GM19324 (cell line): ENCODE results near the gene TMEM63C.
"Not testable (repeated sequence)": the region's sequence is repeated elsewhere in the genome, so short reads cannot be mapped to it uniquely, and the experiment has no call there.

Source experiments
- ATAC-seq: cut with Tn5 transposase; IDR thresholded peaks from one replicate; pipeline ENCODE4 v1.9.1; 2021; ENCODE audit warnings: mild to moderate bottlenecking, moderate library complexity; ENCODE audit not compliant: unreplicated experiment, low FRiP score

Gene TMEM63C

GRCh38 chr14:77154421-77154820 lies 27.2 kb upstream of the TMEM63C start:
- ATAC-seq, result no peak

- ATAC-seq, result no peak
These were observed 26.5 kb upstream of the TMEM63C start for GRCh38 chr14:77155083-77155482.

- no peak for ATAC-seq
These were observed 23.9 kb upstream of the TMEM63C start for GRCh38 chr14:77157740-77158139.

GRCh38 chr14:77158175-77158881 lies 23.3 kb upstream of the TMEM63C start:
- ATAC-seq, result no peak

GRCh38 chr14:77158882-77159255 lies 22.7 kb upstream of the TMEM63C start:
- ATAC-seq, result no peak

- no peak for ATAC-seq
These were observed 20.6 kb upstream of the TMEM63C start for GRCh38 chr14:77161011-77161410.

GRCh38 chr14:77170045-77170444 lies 11.6 kb upstream of the TMEM63C start:
- ATAC-seq, result no peak

- ATAC-seq, result no peak
These were observed 8.7 kb upstream of the TMEM63C start for GRCh38 chr14:77172916-77173315.

GRCh38 chr14:77173911-77174617 lies 7.5 kb upstream of the TMEM63C start:
- ATAC-seq, result not testable (repeated sequence)

GRCh38 chr14:77175843-77176242 lies 5.8 kb upstream of the TMEM63C start:
- ATAC-seq, result no peak

- ATAC-seq, result no peak
These were observed 3.9 kb upstream of the TMEM63C start for GRCh38 chr14:77177702-77178101.

GRCh38 chr14:77178656-77179055 lies 2.9 kb upstream of the TMEM63C start:
- ATAC-seq, result no peak

- ATAC-seq, result peak; percentile 46
These were observed 634 bp upstream of the TMEM63C start for GRCh38 chr14:77180726-77181602.

GRCh38 chr14:77183896-77184295 lies 2.3 kb downstream of the TMEM63C start:
- no peak for ATAC-seq

- no peak for ATAC-seq
These were observed 2.9 kb downstream of the TMEM63C start for GRCh38 chr14:77184396-77185092.

- no peak for ATAC-seq
These were observed 3.5 kb downstream of the TMEM63C start for GRCh38 chr14:77185093-77185465.

- no peak for ATAC-seq
These were observed 5.5 kb downstream of the TMEM63C start for GRCh38 chr14:77186911-77187648.

GRCh38 chr14:77187649-77188012 lies 6.0 kb downstream of the TMEM63C start:
- no peak for ATAC-seq

GRCh38 chr14:77189479-77189878 lies 7.9 kb downstream of the TMEM63C start:
- ATAC-seq, result no peak

GRCh38 chr14:77190977-77191376 lies 9.4 kb downstream of the TMEM63C start:
- no peak for ATAC-seq
